GM23338 (cell line): Measurements from ENCODE around the gene HDAC9. TPM values are rescaled to one million over a fixed set of nuclear protein-coding genes. Genes with fewer than 3 reads are reported as not detected.

Experiments
- ATAC-seq: fragments of 200-7000 bp; cut with Tn5 transposase; 3 replicates; pipeline ENCODE4 v1.9.1; 2020
- DNase-seq: peaks from one replicate; pipeline ENCODE4 v3.0.0-alpha.2; 2015; ENCODE audit warnings: low spot score
- H2AFZ ChIP-seq: fragments of 200-600 bp; sonication (generic); 2 replicates; pipeline ENCODE4 v1.8.0; 2016; ENCODE audit warnings: antibody characterized with exemption, mild to moderate bottlenecking, moderate library complexity
- H3F3A ChIP-seq: fragments of 200-600 bp; sonication (generic); replicated peaks from 2 replicates; pipeline ENCODE4 v1.8.0; 2017; ENCODE audit warnings: antibody characterized with exemption, mixed run types, low read depth
- H3K27ac ChIP-seq: fragments of 200-600 bp; sonication (generic); 2 replicates; pipeline ENCODE4 v1.6.1; 2016; ENCODE audit warnings: low read depth
- H3K27me3 ChIP-seq: fragments of 200-600 bp; sonication (generic); 2 replicates; pipeline ENCODE4 v1.8.0; 2016; ENCODE audit warnings: mild to moderate bottlenecking, mixed run types, moderate library complexity; ENCODE audit not compliant: insufficient read depth
- H3K36me3 ChIP-seq: fragments of 200-600 bp; sonication (generic); 2 replicates; pipeline ENCODE4 v1.8.0; 2016; ENCODE audit warnings: mild to moderate bottlenecking; ENCODE audit not compliant: insufficient read depth
- H3K4me1 ChIP-seq: fragments of 200-600 bp; sonication (generic); 2 replicates; pipeline ENCODE4 v1.8.0; 2016; ENCODE audit warnings: mild to moderate bottlenecking, moderate library complexity; ENCODE audit not compliant: insufficient read depth
- H3K4me2 ChIP-seq: fragments of 200-600 bp; sonication (generic); 2 replicates; pipeline ENCODE4 v1.7.1; 2017; ENCODE audit warnings: mixed run types
- H3K4me3 ChIP-seq: fragments of 200-600 bp; sonication (generic); 2 replicates; pipeline ENCODE4 v1.6.1; 2016; ENCODE audit warnings: mixed run types
- H3K79me2 ChIP-seq: fragments of 200-600 bp; sonication (generic); replicated peaks from 2 replicates; pipeline ENCODE4 v1.8.0; 2017; ENCODE audit warnings: mild to moderate bottlenecking; ENCODE audit not compliant: insufficient read depth
- H3K9me2 ChIP-seq: fragments of 200-600 bp; sonication (generic); 2 replicates; pipeline ENCODE4 v1.8.0; 2017; ENCODE audit not compliant: insufficient read depth
- H4K20me1 ChIP-seq: fragments of 200-600 bp; sonication (generic); replicated peaks from 2 replicates; pipeline ENCODE4 v1.8.0; 2017; ENCODE audit warnings: mild to moderate bottlenecking; ENCODE audit not compliant: insufficient read depth
- H3K27ac Mint-ChIP-seq: 2 replicates; pipeline ENCODE4 v1.8.0; 2020; ENCODE audit warnings: inconsistent platforms, mild to moderate bottlenecking, moderate library complexity, mixed read lengths
- H3K27me3 Mint-ChIP-seq: 3 replicates; pipeline ENCODE4 v1.8.0; 2022; ENCODE audit warnings: low read depth, mild to moderate bottlenecking, moderate library complexity, mixed read lengths, inconsistent platforms; ENCODE audit not compliant: insufficient read depth, poor library complexity
- H3K36me3 Mint-ChIP-seq: 3 replicates; pipeline ENCODE4 v1.8.0; 2021; ENCODE audit warnings: low read depth, mild to moderate bottlenecking, inconsistent platforms, moderate library complexity, mixed read lengths
- H3K4me1 Mint-ChIP-seq: 3 replicates; pipeline ENCODE4 v1.8.0; 2020; ENCODE audit warnings: mild to moderate bottlenecking, inconsistent platforms, mixed read lengths
- H3K4me3 Mint-ChIP-seq: 3 replicates; pipeline ENCODE4 v1.8.0; 2021; ENCODE audit warnings: moderate library complexity, mild to moderate bottlenecking, inconsistent platforms, mixed read lengths
- H3K9me3 Mint-ChIP-seq: 3 replicates; pipeline ENCODE4 v1.8.0; 2020; ENCODE audit warnings: moderate library complexity, mild to moderate bottlenecking, inconsistent platforms, mixed read lengths
- CREB1 ChIP-seq: fragments of 250-450 bp; sonication (Bioruptor Pico); IDR thresholded peaks from 2 replicates; pipeline ENCODE4 v1.5.0; 2020; ENCODE audit warnings: low read depth, mild to moderate bottlenecking, moderate library complexity
- EZH2 ChIP-seq: fragments of 200-600 bp; sonication (generic); IDR thresholded peaks from one replicate; pipeline ENCODE4 v1.8.0; 2017; ENCODE audit warnings: antibody characterized with exemption, mild to moderate bottlenecking, low read depth; ENCODE audit not compliant: unreplicated experiment
- EZH2phosphoT487 ChIP-seq: fragments of 200-600 bp; sonication (generic); IDR thresholded peaks from one replicate; pipeline ENCODE4 v1.8.1; 2018; ENCODE audit warnings: antibody characterized with exemption; ENCODE audit not compliant: unreplicated experiment
- NANOG ChIP-seq: IDR thresholded peaks from 2 replicates; pipeline ENCODE4 v1.6.1; 2016; ENCODE audit warnings: antibody characterized with exemption, borderline replicate concordance
- POLR2AphosphoS5 ChIP-seq: IDR thresholded peaks from 2 replicates; pipeline ENCODE4 v1.6.1; 2016; ENCODE audit warnings: antibody characterized with exemption, low read depth
- ZNF114 ChIP-seq: fragments of 250-450 bp; sonication (Bioruptor Pico); IDR thresholded peaks from 2 replicates; pipeline ENCODE4 v1.5.0; 2020; ENCODE audit warnings: mild to moderate bottlenecking, moderate library complexity
- polyA plus RNA-seq: library from polyadenylated mRNA; unstranded; fragments of >200 nt; fragmentation: Nextera tagmentation; extraction: Ambion mirVana; gene quantifications from 2 replicates; pipeline ENCODE4 v1.2.1, GENCODE V29; 2016
- total RNA-seq: library from RNA; depleted of rRNA; stranded (reverse); fragments of >200 nt; shearing (Covaris generic); gene quantifications from 2 replicates; pipeline ENCODE4 v1.2.3, GENCODE V29; 2014
- TF ChIP-seq, protein P1 (sequence below): fragments of 250-450 bp; sonication (Bioruptor Pico); IDR thresholded peaks from 2 replicates; pipeline ENCODE4 v1.5.0; 2020; ENCODE audit warnings: mild to moderate bottlenecking, moderate library complexity
- TF ChIP-seq, protein P2 (sequence below): IDR thresholded peaks from one replicate; pipeline ENCODE4 v1.6.1; 2018; ENCODE audit warnings: antibody characterized with exemption; ENCODE audit not compliant: unreplicated experiment

The HDAC9 gene
- total and polyA plus RNA-seq, 2 experiments from 2014 or later, result 8.3 to 18.5 TPM

DNA sequence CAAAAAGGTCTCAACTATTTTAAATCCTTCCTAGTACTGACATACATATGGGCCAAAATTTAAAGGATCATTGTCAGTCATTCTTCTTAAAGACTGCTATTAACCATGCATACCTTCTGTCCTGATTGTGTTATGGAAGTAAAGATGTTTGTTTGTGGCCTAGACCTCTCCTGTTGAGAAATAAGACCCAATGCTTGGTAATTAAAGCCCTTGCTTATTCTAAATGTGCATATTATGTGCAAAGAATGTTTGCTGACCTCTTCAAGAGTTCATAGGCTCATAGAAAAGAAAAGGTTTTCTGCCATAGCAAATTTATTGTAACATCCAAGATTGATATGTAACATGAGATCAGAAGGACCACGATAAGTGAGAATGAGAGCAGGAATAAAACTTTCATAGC is 476.3 kb downstream of the HDAC9 start (continued):
- TF ChIP-seq, protein P1, sequence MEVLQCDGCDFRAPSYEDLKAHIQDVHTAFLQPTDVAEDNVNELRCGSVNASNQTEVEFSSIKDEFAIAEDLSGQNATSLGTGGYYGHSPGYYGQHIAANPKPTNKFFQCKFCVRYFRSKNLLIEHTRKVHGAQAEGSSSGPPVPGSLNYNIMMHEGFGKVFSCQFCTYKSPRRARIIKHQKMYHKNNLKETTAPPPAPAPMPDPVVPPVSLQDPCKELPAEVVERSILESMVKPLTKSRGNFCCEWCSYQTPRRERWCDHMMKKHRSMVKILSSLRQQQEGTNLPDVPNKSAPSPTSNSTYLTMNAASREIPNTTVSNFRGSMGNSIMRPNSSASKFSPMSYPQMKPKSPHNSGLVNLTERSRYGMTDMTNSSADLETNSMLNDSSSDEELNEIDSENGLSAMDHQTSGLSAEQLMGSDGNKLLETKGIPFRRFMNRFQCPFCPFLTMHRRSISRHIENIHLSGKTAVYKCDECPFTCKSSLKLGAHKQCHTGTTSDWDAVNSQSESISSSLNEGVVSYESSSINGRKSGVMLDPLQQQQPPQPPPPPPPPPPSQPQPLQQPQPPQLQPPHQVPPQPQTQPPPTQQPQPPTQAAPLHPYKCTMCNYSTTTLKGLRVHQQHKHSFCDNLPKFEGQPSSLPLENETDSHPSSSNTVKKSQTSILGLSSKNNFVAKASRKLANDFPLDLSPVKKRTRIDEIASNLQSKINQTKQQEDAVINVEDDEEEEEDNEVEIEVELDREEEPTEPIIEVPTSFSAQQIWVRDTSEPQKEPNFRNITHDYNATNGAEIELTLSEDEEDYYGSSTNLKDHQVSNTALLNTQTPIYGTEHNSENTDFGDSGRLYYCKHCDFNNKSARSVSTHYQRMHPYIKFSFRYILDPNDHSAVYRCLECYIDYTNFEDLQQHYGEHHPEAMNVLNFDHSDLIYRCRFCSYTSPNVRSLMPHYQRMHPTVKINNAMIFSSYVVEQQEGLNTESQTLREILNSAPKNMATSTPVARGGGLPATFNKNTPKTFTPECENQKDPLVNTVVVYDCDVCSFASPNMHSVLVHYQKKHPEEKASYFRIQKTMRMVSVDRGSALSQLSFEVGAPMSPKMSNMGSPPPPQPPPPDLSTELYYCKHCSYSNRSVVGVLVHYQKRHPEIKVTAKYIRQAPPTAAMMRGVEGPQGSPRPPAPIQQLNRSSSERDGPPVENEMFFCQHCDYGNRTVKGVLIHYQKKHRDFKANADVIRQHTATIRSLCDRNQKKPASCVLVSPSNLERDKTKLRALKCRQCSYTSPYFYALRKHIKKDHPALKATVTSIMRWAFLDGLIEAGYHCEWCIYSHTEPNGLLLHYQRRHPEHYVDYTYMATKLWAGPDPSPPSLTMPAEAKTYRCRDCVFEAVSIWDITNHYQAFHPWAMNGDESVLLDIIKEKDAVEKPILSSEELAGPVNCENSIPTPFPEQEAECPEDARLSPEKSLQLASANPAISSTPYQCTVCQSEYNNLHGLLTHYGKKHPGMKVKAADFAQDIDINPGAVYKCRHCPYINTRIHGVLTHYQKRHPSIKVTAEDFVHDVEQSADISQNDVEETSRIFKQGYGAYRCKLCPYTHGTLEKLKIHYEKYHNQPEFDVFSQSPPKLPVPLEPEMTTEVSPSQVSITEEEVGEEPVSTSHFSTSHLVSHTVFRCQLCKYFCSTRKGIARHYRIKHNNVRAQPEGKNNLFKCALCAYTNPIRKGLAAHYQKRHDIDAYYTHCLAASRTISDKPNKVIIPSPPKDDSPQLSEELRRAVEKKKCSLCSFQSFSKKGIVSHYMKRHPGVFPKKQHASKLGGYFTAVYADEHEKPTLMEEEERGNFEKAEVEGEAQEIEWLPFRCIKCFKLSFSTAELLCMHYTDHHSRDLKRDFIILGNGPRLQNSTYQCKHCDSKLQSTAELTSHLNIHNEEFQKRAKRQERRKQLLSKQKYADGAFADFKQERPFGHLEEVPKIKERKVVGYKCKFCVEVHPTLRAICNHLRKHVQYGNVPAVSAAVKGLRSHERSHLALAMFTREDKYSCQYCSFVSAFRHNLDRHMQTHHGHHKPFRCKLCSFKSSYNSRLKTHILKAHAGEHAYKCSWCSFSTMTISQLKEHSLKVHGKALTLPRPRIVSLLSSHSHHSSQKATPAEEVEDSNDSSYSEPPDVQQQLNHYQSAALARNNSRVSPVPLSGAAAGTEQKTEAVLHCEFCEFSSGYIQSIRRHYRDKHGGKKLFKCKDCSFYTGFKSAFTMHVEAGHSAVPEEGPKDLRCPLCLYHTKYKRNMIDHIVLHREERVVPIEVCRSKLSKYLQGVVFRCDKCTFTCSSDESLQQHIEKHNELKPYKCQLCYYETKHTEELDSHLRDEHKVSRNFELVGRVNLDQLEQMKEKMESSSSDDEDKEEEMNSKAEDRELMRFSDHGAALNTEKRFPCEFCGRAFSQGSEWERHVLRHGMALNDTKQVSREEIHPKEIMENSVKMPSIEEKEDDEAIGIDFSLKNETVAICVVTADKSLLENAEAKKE, result no peak
- no peak for TF ChIP-seq EZH2

DNA sequence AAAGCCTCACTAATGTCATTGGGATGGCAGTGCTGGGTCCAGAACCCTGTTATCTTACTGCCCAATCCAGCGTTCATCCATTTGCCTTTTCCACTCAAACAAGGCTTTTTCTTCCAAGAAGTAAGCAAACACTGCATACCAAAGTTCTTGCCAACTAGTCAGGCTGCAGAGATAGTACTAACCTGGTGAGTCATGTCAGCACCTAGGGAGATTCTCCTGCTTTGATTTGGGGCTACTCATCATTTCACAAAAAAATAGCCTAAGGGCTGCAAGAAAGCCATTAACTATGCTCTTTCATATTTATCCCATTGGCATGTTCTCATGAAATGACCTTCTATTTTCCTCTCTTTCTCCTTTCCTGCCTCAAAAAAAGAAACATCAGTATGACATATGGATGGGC is 479.3 kb downstream of the HDAC9 start:
- H3K9me2 ChIP-seq, result no peaks in the 10 kb centered on the region
- H3K79me2 ChIP-seq, result no peaks in the 10 kb centered on the region
- H4K20me1 ChIP-seq, result no peaks in the 10 kb centered on the region
- no peak for DNase-seq
- no peaks in the 10 kb centered on the region for H3F3A ChIP-seq
- no peak overlapping the region for H3K27ac ChIP-seq
- TF ChIP-seq EZH2phosphoT487, result no peak
- TF ChIP-seq ZNF114, result no peak
- TF ChIP-seq, protein P2, sequence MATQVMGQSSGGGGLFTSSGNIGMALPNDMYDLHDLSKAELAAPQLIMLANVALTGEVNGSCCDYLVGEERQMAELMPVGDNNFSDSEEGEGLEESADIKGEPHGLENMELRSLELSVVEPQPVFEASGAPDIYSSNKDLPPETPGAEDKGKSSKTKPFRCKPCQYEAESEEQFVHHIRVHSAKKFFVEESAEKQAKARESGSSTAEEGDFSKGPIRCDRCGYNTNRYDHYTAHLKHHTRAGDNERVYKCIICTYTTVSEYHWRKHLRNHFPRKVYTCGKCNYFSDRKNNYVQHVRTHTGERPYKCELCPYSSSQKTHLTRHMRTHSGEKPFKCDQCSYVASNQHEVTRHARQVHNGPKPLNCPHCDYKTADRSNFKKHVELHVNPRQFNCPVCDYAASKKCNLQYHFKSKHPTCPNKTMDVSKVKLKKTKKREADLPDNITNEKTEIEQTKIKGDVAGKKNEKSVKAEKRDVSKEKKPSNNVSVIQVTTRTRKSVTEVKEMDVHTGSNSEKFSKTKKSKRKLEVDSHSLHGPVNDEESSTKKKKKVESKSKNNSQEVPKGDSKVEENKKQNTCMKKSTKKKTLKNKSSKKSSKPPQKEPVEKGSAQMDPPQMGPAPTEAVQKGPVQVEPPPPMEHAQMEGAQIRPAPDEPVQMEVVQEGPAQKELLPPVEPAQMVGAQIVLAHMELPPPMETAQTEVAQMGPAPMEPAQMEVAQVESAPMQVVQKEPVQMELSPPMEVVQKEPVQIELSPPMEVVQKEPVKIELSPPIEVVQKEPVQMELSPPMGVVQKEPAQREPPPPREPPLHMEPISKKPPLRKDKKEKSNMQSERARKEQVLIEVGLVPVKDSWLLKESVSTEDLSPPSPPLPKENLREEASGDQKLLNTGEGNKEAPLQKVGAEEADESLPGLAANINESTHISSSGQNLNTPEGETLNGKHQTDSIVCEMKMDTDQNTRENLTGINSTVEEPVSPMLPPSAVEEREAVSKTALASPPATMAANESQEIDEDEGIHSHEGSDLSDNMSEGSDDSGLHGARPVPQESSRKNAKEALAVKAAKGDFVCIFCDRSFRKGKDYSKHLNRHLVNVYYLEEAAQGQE, result no peak
- no peak for TF ChIP-seq CREB1 (CRISPR knock-in tag)
- TF ChIP-seq POLR2AphosphoS5, result no peak
- TF ChIP-seq NANOG, result no peak
- H2AFZ ChIP-seq, result no peak overlapping the region
- H3K36me3 Mint-ChIP-seq, result no peaks in the 10 kb centered on the region
- no peaks in the 10 kb centered on the region for H3K27me3 Mint-ChIP-seq
- no peak overlapping the region for H3K4me2 ChIP-seq
- no peak for ATAC-seq
- no peak overlapping the region for H3K4me3 Mint-ChIP-seq
- H3K9me3 Mint-ChIP-seq, result no peaks in the 10 kb centered on the region
- no peak overlapping the region for H3K4me3 ChIP-seq
- H3K4me1 ChIP-seq, result no peaks in the 10 kb centered on the region
- no peaks in the 10 kb centered on the region for H3K36me3 ChIP-seq
- no peaks in the 10 kb centered on the region for H3K27me3 ChIP-seq
- H3K4me1 Mint-ChIP-seq, result no peaks in the 10 kb centered on the region; the same call in 2 of the 3 replicates
- H3K27ac Mint-ChIP-seq, result no peak overlapping the region
